Endothelial cell of hepatic sinusoid (primary cell): ENCODE measurements around the gene NPRL2.

ENCODE experiments used
- in situ Hi-C: cut with HindIII; loops from 2 replicates; pipeline ENCODE4 v1.10.0; 2017; ENCODE audit warnings: low sequenced_read_pairs

NPRL2 gene

DNA sequence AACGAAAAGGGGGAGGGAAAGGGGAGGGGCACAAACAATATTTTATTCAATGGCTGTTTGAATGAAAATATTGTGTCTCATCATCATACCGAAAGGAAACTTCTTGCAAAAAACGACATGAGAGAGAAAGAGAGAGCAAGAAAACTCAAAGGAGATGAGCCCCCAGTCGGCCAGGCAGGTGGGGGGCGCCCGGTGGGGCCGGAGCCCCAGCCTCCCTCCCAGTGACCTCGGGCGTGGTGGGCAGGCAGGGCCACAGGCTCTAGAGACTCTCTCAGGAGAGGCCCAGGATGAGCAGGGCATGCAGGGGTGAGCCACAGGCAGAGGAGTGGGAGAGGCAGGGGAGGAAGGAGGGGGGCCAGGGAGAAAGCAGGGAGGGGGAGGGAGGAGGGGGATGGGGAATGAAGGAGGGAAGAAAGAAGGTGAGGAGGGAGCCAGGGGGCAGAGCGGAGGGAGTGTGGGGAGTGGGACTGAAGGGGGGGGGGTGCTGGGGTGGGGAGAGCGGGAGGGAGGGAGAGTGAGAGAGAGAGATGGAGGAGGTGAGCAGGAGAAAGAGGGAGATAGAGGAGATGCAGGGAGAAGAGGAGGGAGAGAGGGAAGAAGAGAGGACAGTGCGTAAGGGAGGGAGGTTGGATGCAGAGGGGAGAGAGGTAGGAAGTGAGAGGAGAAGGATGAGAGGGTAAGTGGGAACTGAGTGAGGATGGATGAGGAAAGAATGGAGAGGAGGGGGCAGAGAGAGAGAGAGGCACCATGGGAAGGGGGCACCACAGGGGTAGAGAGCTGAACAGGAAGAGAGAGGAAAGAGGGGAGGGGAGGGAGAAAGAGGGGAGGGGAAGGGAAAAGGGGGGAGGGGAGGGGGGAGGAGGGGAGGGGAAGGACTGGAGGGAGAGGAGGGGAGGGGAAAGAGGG lies 22.8 kb upstream of the NPRL2 start:
- in situ Hi-C loops: no loop called here

DNA sequence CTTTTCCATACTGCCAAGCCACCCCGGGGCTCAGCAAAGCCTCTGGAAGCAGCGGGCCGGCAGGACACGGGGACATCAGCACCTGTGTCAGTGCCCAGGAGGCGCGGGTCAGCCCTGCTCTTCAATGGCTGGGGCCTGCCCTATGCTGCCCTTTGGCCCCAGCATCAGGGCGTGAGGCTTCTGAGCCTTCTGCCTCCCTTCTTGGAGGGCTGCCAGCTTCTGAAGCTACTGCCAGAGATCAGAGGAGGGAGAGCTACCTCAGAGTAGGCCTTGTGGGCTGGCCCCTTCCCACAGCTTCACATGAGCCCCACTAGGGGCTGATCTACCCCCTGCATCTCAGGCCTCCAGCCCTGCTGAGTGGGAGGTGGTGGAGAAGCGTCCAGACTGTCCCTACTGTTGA lies 21.8 kb upstream of the NPRL2 start:
- in situ Hi-C loops: no loop called here

DNA sequence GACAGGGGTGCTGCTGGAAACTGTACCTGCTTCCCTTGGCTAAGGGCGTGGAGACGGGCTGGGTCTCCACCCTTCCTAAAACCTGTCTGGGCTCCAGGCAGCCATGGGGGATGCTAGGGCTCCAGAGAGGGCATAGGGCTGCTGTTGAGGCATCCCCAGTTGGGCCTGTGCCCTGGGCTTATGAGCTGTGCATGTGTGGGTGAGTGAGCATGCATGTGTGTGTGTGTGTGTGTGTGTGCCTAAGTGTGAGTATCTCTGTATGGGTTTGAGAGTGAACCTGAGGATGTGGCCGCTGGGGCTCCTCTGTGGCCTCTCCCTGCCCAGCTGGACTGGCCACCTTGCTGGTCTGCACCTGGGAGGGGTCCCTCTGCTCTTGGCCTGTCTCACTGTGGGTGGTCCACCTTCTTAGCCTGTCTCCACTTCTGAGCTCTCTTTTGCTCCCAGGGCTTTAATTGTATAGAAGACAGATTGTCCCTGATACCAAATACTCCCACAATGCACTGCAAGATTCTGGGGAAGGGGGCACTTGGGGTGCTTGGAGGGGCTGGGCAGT lies 20.6 kb upstream of the NPRL2 start:
- in situ Hi-C loops: no loop called here

DNA sequence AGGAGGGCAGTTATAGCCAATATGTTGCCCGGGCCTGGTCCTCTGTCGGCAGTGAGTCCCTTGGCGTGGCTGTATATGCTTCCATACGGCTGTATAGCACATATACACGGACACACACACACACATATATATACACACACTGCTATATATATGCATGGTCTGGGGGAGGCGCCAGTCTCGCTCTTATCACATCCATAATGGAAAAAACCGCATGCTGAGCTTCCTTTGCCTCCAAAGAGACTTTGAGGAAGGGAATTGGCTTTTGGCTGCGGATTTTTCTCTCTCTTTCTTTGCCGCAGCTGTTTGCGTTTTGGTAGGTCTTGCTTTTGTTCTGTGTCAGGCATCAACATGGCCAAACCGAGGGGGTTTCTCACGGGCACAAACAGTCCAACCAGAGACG lies 20.0 kb upstream of the NPRL2 start:
- in situ Hi-C loops: no loop called here

DNA sequence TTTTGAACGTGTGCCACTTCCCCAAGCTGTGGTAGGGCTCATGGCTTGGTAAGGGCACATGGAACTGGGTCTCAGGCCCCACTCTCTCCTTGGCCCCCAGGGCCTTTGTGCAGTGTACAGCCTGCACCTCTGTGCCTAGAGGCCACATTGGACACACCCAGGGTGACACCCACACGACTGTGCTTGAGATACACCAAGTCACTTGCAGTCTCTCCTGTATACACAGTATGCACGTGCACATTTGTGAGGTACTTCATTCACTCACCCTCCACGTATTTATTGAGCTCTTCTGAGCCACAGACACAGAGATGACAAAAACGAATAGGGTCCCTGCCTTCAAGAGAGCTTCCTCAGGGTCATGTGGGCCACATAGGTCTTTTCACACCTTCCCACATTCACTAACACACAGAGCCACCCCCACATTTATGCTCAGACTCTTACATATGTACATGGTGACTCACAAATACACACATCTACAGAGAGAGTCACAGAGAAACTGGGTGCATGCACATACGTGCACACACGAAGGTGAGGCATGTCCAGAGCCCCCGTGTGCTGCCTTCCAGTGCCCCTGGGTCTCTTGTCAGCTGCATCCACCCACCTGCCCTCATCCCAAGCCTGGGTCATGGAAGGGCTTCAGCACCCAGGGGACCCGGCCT lies 18.6 kb upstream of the NPRL2 start:
- in situ Hi-C loops: no loop called here

DNA sequence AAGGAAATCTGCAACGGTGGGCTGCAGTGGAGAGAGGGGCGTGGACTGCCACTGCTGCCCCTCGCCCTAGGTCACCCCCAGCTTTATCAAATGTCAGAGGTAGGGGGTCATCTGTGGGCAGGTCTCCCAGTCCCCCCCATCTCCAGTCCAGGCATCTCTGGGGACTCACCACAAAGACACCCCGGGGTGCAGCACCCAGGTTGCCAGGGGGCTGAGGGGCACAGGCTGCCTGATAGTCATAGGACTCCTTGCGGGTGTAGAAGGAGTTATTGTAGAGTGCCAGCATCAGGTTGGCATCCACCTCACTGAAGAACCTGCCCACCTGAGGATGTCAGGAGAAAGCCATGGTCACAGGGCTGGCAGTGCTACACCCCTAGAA lies 15.3 kb upstream of the NPRL2 start:
- in situ Hi-C loops: no loop called here

DNA sequence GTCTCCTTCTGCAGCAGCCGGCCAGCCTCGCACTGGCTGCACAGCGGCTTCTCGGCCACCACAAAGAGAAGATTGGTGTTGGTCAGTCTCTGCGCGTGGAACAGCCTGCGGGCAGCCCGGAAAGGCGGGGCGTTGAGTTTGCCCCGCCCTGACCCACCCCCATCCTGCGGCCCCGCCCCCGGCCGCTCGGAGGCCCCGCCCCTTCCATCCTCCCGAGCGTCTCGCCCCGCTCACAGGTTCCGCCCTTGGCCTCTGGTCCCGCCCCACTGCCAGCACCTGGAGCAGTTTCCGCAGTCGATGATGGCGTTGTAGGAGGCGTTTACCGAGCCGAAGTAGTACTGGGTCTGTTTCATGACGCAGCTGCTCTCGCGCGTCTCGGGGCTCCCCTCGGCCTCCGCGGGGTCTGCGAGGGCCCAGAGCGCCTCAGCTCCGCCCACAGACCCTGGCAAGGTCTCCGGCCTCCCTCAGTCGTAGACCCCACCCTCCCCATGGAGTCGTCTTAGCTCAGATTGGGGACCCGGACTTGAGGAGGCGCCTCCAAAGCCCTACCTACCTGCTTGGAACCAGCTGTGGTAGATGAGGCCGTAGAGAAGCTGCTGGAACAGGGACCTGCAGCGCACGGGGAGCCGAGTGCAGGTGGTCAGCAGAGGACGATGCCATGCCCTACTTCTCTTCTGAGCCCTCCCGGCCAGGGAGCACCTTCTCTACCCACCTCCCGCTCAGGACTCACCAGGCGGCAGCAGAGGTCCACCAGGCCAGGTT lies 14.7 kb upstream of the NPRL2 start:
- in situ Hi-C loops: no loop called here

DNA sequence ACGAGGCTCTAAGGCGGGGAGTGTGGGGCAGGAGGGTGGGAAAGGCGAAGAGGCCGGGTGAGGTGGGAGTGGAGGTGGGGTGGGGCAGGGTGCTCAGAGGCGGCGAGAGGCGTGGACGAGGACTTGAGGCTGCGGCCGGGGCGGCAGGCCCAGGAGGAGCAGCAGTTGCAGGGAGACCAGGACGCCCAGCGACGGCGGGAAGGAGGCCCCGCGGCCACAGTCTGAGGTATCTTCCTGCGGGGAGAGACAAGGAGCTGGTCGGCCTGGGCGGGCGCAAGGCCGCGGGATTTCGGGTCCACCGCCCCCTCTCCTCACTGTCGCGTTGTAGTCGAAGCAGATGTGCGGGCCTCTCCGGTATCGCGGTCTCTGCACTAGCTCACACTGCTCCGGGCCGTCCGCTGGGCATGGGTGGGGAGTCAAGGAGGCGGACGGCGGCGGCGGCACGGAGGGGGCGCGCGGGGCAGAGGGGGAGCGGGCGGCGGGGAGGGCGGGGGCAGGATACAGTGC lies 14.1 kb upstream of the NPRL2 start:
- in situ Hi-C loops: no loop called here

DNA sequence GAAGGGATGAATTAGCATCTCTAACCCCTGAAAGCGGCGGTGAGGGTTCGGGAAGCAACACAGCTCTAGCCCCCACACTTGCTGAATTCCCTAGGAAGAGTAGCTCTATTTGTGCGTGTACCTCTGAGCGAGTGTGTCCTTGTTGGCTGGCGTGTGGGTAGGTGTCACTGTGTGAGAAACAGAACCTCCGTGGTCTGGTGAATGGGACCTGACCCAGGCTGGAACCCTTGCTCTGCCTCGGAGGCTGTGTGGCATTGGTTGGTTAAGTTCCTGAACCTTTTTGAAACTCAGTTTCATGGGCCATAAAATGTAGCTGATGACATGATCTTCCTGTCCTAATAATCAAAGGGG lies 9.2 kb upstream of the NPRL2 start:
- in situ Hi-C loops: no loop called here

DNA sequence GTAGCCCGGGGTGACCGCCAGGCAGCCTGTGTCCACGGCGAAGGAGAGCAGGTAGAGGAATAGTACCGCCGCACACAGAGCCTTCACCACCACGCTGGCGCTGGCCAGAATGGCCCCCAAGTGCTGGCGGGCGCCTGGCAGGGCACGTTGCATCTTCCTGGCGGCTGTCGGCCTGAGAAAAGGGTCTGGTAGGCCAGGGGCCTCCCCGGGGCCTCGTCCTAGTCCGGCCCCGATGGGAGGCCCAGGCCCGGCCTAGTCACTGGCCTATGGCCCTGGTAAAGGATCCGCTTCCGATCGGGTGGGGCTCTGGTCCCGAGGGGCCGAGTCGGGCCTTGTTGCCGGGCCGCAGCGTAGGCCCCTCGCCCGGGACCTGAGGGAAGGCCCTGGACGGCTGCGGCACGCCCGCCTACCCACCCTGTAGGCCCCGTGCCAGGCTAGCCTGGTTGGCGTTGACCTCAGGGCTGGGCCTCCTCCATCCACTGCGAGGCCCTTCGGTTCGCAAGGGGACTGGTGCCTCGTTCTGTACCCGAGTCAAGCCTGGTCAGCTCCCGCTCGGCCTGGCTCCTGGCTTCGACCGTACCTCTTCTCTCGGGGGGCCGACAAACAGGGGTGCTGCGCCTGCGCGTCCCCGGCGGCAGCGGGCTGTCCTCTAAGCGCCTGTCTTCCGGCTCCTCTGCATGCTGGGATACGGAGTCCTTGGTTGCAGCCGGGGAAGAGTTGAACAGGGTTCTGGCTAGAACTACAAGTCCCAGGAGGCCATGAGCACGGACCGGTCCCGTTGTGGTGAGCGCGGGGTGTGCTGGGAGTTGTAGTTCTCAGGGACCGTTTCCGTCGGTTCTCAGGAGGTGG lies 8.6 kb upstream of the NPRL2 start, which contains the start of gene TMEM115:
Gene TMEM115 (minus strand): TSS at position 611 of the 849 bp plus-strand sequence. CDS start 458 bp downstream, at position 153.
- in situ Hi-C loops: no loop called here

DNA sequence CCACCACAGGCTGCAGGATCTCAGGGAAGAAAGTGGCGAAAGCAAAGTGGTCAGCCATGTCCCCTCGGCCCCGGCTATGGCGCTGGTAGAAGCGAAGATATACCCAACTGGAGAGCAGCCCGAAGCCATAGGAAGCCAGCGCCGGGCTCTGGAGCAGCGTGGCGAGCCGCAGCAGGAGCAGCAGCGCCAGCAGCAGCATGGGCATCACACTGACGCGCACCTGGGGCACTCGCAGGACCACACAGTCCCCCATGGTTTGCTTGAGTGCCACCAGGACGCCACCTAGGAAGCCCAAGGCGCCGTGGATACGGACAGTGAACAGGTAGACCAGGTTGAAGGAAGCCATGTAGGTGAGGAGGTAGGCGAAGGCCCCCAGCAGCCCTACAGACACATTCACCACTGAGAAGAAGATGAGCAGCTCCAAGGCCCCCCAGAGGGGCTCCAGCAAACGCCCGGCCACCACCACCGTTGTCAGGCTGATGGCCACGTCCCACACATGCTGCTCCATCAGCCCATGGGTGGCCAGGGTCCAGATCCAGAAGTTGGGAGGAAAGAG lies 7.9 kb upstream of the NPRL2 start:
- in situ Hi-C loops: no loop called here

DNA sequence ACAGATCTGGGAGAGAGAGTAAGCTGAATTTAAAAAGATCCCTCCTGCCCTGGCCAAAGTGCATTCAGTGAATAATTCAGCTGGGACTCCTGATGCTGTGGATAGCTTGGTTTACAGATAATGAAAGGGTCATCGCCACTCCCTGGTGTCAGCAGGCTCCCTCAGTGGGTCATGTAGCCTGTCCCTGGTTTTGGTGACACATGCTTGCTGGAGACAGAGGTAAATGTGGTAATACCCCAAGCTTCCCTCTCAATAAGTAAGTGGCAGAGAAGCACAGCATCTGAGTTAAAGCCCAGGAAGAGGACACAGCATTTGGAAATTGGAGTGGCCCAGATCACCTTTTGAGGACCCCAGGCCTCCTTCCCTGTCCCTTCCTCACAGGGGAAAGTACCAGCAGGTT lies 6.9 kb upstream of the NPRL2 start:
- in situ Hi-C loops: no loop called here

DNA sequence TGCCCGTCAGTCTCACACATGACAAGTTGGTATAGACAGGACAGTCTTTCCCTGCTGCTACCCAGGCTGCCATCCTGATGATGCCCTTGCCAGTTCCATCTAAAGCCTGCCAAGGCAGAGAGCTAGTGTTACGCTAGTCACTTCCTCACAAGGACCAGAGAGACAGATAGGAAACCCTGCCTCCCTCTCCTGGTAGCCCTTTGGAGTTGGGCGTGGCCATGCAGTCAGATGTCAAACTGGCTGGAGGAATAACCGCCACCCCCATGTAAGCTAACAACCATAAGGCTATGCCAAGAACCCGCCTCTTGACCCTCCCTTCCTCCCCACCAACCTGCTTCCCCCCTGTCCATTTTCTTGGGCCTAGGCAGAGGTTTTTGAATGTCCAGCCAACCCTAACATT lies 6.0 kb upstream of the NPRL2 start:
- in situ Hi-C loops: no loop called here

DNA sequence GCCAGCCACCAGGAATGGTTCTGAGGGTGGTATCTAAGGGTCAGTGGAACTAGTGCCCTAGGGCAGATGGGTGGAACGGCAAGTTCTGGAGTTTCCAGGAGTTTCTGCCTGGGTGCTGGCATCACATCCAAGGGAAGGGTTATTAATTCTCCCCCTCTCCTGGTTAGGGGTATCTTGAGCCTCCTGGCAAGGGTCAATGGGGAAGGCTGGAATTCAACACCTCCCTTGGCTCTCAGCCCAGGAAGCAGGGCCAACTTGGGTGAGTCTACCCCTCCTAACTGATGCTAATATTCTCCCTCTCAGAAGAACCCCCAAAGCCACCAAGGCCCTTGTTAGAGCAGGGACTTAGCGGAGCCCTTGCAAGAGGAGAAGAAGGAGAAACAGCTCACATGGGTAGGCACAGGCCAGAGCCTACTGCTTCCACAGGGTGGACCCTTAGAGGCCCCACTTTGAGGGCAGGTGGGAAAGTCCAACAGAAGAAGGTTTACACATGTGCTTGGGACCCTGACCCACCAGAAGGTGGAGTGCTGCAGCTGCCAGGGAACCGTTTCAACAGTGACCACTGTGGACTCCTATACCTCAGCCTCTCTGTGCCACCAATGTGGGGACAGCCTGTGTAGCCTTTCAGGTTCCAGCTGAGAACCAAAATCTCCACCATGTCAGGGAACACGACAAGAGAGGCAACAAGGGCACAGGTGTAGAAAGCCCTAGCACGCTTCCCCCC lies 5.4 kb upstream of the NPRL2 start:
- in situ Hi-C loops: no loop called here

DNA sequence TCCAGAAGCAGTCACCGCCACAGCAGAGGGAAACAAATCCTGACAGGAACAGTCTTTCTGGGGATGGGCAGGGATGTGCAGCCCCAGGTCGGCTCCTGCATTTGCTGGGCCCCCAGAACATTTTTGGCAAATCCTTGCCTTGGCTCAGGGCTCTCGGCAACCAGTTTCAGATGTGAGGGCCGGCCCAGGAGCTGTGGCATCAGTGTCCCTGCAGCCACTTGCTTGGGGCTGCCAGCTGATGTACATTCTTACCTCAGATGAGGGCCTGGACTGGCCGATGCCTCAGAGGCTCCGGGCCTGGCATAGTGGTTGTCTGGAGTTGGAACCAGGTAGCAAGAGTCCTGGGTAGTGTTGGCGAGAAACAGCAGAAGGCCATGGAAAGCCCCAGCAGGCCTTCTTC lies 4.3 kb upstream of the NPRL2 start:
- in situ Hi-C loops: loop anchor here (5.0 kb wide), 1 partner anchor 182 kb away; no protein-coding TSS in a partner anchor

DNA sequence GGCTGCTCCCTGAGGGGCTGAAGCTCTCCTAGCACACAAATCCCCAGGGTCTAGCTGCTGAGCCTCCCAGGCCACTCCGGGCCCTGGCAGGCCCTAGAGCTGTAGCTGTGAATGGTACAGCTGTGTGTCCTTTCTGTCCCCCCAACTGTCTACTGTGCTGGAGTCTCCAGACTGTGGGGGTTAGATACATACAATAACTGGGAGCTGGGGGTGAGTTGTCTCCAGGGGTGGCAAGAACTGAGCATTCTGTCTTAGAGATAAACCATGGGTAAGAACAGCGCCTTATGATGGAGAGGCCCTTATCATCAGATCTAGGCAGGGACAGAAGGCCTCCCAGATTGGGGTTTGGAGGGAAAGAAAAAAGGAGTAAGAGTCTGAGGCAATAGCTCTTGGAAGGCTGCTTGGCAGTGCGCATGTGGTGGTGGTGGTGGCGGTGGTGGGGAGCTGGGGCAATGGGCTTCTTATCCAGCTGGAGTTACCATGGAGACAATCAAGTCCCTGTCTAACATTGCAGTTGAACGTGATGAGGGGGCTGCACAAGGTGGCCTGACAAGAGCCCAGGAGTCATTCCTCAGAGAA lies 3.7 kb upstream of the NPRL2 start:
- in situ Hi-C loops: loop anchor here (5.0 kb wide), 1 partner anchor 183 kb away; no protein-coding TSS in a partner anchor

DNA sequence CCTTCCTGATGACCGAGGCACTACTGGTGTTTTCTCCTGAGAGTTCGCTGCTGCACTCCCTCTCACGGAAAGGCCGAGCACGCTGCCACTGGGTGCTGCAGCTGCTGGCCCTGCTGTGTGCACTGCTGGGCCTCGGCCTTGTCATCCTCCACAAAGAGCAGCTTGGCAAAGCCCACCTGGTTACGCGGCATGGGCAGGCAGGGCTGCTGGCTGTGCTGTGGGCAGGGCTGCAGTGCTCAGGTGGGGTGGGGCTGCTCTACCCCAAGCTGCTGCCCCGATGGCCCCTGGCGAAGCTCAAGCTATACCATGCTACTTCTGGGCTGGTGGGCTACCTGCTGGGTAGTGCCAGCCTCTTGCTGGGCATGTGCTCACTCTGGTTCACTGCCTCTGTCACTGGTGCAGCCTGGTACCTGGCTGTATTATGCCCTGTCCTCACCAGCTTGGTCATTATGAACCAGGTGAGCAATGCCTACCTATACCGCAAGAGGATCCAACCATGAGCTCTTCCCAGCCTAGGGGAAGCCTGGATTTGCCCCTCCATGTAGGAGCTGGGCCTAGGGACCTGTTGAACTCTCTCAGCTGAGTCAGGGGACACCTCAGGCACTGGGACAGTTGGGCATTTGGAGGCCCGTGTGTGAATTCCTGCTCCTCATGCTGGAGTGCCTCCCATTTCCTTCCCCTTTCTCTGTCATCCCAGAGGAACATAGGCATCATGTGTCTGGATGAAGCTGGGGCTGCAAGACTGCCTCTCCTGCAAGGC lies 2.9 kb upstream of the NPRL2 start:
- in situ Hi-C loops: loop anchor here (5.0 kb wide), 1 partner anchor 184 kb away; no protein-coding TSS in a partner anchor

DNA sequence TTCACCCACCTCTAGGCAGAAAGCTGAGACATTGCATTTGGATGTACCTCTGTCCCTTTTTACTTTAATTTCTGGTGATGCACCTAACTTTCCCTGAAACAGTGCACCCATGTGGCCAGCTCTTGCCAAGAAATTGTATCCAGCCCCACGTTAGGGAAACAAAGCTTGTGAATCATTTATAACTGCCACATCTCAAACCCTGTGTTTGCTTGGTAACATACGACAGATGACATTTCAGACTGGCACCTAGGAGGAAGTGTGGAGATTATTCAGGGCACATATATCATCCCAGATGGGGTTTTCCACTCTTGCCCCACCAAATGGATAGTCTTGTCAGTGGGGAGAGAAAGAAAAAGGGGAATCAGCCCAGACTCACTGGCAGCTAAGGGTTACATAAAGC lies 2.2 kb upstream of the NPRL2 start:
- in situ Hi-C loops: loop anchor here (5.0 kb wide), 1 partner anchor 185 kb away; no protein-coding TSS in a partner anchor
